Mesendoderm (in vitro differentiated cells): ENCODE data around the gene ACTG1.

Experiments
- DNase-seq: peaks from one replicate; pipeline ENCODE4 v3.0.0; 2013
- H2AK5ac ChIP-seq: 2 replicates; pipeline ENCODE4 v1.6.1; 2013; ENCODE audit warnings: low read length, inconsistent platforms
- H2BK120ac ChIP-seq: 2 replicates; pipeline ENCODE4 v1.6.1; 2013; ENCODE audit warnings: low read depth, mild to moderate bottlenecking, low read length, moderate library complexity, mixed read lengths
- H2BK15ac ChIP-seq: replicated peaks from 2 replicates; pipeline ENCODE4 v1.6.1; 2013; ENCODE audit warnings: low read depth, mild to moderate bottlenecking, moderate library complexity
- H2BK5ac ChIP-seq: 2 replicates; pipeline ENCODE4 v1.6.1; 2013; ENCODE audit warnings: low read length, inconsistent platforms
- H3K18ac ChIP-seq: 2 replicates; pipeline ENCODE4 v1.6.1; 2013; ENCODE audit warnings: mild to moderate bottlenecking, low read length, mixed read lengths
- H3K23ac ChIP-seq: one replicate; pipeline ENCODE4 v1.6.1; 2013; ENCODE audit warnings: low read length
- H3K27ac ChIP-seq: 2 replicates; pipeline ENCODE4 v1.5.1; 2013; ENCODE audit warnings: low read depth, mild to moderate bottlenecking, inconsistent platforms, low read length, moderate library complexity
- H3K27me3 ChIP-seq: 2 replicates; pipeline ENCODE4 v1.6.1; 2013; ENCODE audit warnings: low read length, control low read depth, mild to moderate bottlenecking, inconsistent platforms; ENCODE audit not compliant: insufficient read depth, poor library complexity
- H3K36me3 ChIP-seq: 2 replicates; pipeline ENCODE4 v1.6.1; 2013; ENCODE audit warnings: low read length, inconsistent platforms; ENCODE audit not compliant: control insufficient read depth, insufficient read depth
- H3K4ac ChIP-seq: one replicate; pipeline ENCODE4 v1.6.1; 2013; ENCODE audit warnings: low read depth, mild to moderate bottlenecking, low read length, moderate library complexity
- H3K4me1 ChIP-seq: 2 replicates; pipeline ENCODE4 v1.6.1; 2013; ENCODE audit warnings: low read depth, low read length, inconsistent platforms; ENCODE audit not compliant: control insufficient read depth
- H3K4me2 ChIP-seq: 2 replicates; pipeline ENCODE4 v1.6.1; 2013; ENCODE audit warnings: low read length
- H3K4me3 ChIP-seq: 2 replicates; pipeline ENCODE4 v1.5.1; 2013; ENCODE audit warnings: mild to moderate bottlenecking, low read length
- H3K56ac ChIP-seq: one replicate; pipeline ENCODE4 v1.6.1; 2013; ENCODE audit warnings: low read length
- H3K79me1 ChIP-seq: 2 replicates; pipeline ENCODE4 v1.6.1; 2013; ENCODE audit warnings: low read length, inconsistent platforms
- H3K79me2 ChIP-seq: 2 replicates; pipeline ENCODE4 v1.6.1; 2013; ENCODE audit warnings: mild to moderate bottlenecking, low read length; ENCODE audit not compliant: control insufficient read depth, insufficient read depth
- H3K9ac ChIP-seq: 2 replicates; pipeline ENCODE4 v1.6.1; 2013; ENCODE audit warnings: low read length, inconsistent platforms
- H4K5ac ChIP-seq: one replicate; pipeline ENCODE4 v1.6.1; 2013; ENCODE audit warnings: low read length
- H4K8ac ChIP-seq: one replicate; pipeline ENCODE4 v1.6.1; 2013; ENCODE audit warnings: low read depth, mild to moderate bottlenecking, control low read depth, low read length, moderate library complexity
- WGBS: extraction: QIAGEN DNeasy Blood & Tissue Kit; methylation state at CpG from one replicate; pipeline ENCODE4 v1.1.7; 2013; ENCODE audit warnings: low lambda C conversion rate, missing lambda C conversion rate; ENCODE audit not compliant: insufficient coverage; ENCODE audit errors: extremely low coverage; 5-methylcytosine and 5-hydroxymethylcytosine counted together

Gene ACTG1

DNA sequence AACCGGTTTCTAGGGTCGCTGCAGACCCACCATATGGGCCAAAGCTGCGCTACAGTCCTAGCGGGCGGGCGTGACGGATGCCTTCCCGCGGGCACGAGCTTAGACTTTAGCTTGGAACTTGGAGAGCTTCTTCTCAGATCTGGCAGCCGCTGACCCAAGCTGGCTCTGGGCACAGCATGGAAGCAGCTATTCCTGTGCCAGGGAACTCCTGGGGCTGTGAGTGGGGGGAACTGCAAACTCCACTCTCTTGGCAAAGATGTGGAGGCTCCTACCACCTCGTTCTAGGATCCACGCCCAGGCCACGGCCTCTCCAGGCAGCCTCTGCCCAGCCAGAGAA is 30.7 kb upstream of the ACTG1 start:
- Histone ChIP-seq H3K4me3 (no peak overlapping the region), H3K36me3 (peaks cover 4% of the 10 kb centered on the region), H3K23ac (no peak overlapping the region), H2AK5ac (no peak overlapping the region), H4K8ac (no peak overlapping the region), H2BK120ac (no peak overlapping the region), H2BK15ac (no peak overlapping the region), H2BK5ac (no peak overlapping the region), H3K4ac (no peak overlapping the region), H4K5ac (no peak overlapping the region), H3K56ac (no peak overlapping the region), H3K27ac (no peak overlapping the region), H3K9ac (no peak overlapping the region), H3K4me2 (no peak overlapping the region), H3K27me3 (no peaks in the 10 kb centered on the region), H3K79me1 (no peaks in the 10 kb centered on the region), H3K18ac (no peak overlapping the region), H3K79me2 (no peaks in the 10 kb centered on the region), H3K4me1 (no peaks in the 10 kb centered on the region)
- no peak for DNase-seq
- WGBS, result no CpG with 5 or more reads among the region's 14 CpGs

DNA sequence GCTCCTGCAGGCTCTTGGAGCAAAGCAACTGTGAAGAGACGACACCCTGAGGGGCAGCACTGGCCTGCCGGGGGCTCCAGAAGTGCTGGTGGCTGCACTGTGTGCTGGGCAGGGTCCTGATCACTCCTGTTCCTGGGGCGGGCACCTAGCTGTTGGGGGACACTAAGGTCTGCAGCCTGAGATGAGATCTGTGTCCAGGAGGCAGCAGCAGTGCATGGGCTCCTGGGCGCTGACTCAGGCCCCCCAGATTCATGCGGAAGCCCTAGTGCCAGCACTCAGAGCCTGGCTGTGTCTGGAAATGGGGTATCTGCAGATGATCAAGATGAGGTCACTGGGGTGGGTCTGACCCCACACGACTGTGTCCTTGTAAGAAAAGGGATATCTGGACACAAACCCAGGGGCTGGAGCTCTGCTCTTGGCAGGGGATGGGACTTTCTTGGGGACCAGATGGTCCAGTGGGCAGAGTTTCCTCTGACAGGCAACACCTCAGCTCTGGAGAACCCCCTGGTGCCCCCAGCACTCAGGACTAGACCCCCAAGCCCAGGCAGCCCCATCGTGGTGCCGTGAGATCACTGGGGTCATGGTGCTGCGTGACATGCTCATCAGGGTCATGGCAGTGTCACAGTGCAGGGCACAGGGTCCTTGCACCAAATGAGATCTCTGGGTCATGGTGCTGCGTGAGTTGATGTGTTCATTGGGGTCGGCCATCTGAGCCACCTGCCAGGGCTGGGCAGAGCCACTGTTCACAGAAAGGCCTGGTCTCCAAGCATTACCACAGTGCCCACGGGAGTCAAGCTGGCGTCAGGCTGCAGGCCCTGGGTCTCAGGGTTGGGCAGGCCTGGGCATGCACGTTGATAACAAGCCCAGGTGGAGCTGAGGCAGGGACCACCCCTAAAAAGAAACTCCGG is 30.1 kb upstream of the ACTG1 start:
- H3K4me1 ChIP-seq, result no peaks in the 10 kb centered on the region
- no peak overlapping the region for H3K4me3 ChIP-seq
- H3K27ac ChIP-seq, result no peak overlapping the region
- H3K9ac ChIP-seq, result no peak overlapping the region
- H3K18ac ChIP-seq, result no peak overlapping the region
- H3K4me2 ChIP-seq, result no peak overlapping the region
- H3K36me3 ChIP-seq, result peaks cover 4% of the 10 kb centered on the region
- no peak overlapping the region for H2BK5ac ChIP-seq
- no peak overlapping the region for H2BK15ac ChIP-seq
- no CpG with 5 or more reads among the region's 15 CpGs for WGBS
- H4K5ac ChIP-seq, result no peak overlapping the region
- H3K56ac ChIP-seq, result no peak overlapping the region
- H4K8ac ChIP-seq, result no peak overlapping the region
- no peaks in the 10 kb centered on the region for H3K27me3 ChIP-seq
- no peak overlapping the region for H2AK5ac ChIP-seq
- no peak overlapping the region for H2BK120ac ChIP-seq
- no peak overlapping the region for H3K4ac ChIP-seq
- H3K23ac ChIP-seq, result no peak overlapping the region
- no peaks in the 10 kb centered on the region for H3K79me2 ChIP-seq
- H3K79me1 ChIP-seq, result no peaks in the 10 kb centered on the region
- no peak for DNase-seq

DNA sequence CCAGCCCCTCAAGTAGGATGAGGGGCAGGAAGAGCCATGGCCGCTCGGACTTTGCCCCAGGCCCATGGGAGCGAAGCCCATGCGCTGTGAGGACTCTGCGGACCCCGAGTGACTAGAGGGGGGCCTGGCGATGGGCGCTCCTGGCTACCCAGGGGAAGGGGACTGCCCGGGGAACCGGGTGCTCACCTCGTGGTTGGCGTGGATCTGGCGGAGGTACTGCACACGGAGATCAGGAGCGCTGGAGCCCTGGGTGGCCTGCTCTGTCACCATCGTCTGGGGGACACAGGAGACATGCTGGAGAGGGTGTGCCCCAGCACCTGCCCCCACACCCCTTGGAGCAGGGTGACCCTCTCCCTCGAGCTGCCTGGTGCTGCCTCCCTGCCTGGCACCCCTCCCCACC is 28.5 kb upstream of the ACTG1 start:
- Histone ChIP-seq H2BK120ac (no peak overlapping the region), H4K5ac (no peak overlapping the region), H3K18ac (no peak overlapping the region), H3K9ac (no peak overlapping the region), H3K23ac (no peak overlapping the region), H4K8ac (no peak overlapping the region), H3K27me3 (peaks cover 2% of the 10 kb centered on the region), H2BK5ac (no peak overlapping the region), H3K56ac (no peak overlapping the region), H2BK15ac (no peak overlapping the region), H3K36me3 (no peaks in the 10 kb centered on the region), H3K4me2 (no peak overlapping the region), H3K79me2 (no peaks in the 10 kb centered on the region), H3K4me1 (peaks cover 2% of the 10 kb centered on the region), H3K27ac (no peak overlapping the region), H3K79me1 (no peaks in the 10 kb centered on the region), H3K4ac (no peak overlapping the region), H3K4me3 (no peak overlapping the region), H2AK5ac (no peak overlapping the region)
- DNase-seq, result no peak
- WGBS, result no CpG with 5 or more reads among the region's 17 CpGs

DNA sequence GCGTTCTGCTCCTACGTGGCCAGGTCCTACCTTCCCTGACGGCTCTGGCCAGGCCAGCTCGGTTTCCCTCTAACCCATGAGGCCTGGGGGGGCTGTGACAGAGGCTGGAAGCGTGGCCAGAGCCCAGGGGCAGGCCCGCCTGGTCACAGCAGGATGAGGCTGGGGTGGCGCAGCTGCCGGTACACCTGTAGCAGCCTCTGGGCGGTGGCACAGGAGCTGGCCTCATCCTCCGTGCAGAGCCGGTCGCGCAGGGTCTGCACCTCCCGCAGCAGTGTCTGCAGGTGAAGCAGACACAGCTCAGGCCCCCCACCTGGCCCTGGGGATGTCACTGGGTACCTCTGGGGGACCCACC is 28.1 kb upstream of the ACTG1 start:
- DNase-seq, result no peak

DNA sequence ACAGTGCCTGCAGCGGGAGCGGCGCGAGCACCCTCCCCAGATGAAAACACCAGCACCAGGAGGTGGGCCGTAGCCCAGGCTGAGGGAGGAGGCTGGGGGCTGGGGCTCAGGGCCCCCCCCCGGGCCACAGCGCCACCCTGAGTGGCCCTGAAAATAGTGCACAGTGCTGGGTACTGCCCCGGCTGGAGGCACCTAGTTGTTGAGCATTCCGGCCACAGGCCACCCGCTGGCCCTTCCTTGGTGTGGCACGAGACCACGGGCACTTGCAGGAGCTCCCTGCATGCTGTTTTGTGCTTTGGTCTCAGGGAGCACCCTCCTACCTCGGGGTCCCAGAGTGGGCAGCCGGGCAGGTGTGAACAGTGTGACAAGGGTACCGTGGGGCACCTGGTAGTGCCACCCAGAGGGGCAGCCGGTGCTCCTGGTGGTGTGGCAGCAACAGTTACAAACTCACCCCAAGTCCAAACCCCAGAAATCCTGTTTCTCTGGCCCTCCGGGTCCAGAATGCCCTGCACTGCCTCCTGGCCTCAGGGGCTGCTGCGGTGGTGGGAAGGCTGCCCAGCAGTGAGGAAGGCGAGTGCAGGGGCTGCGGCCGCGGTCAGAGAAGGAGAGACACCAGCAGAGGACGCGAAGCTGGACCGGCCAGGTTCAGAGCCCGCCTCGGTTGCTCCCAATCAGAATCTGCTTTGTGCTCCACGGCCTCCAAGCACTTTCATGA is 27.5 kb upstream of the ACTG1 start:
- Histone ChIP-seq H3K79me1 (no peaks in the 10 kb centered on the region), H2BK5ac (no peak overlapping the region), H3K4me3 (no peak overlapping the region), H3K18ac (no peak overlapping the region), H2BK120ac (no peak overlapping the region), H2BK15ac (no peak overlapping the region), H3K36me3 (no peaks in the 10 kb centered on the region), H4K5ac (no peak overlapping the region), H3K4me1 (peaks cover 2% of the 10 kb centered on the region), H3K23ac (no peak overlapping the region), H3K9ac (no peak overlapping the region), H4K8ac (no peak overlapping the region), H3K79me2 (no peaks in the 10 kb centered on the region), H3K27ac (no peak overlapping the region), H3K27me3 (peaks cover 5% of the 10 kb centered on the region), H3K4ac (no peak overlapping the region), H3K56ac (no peak overlapping the region), H2AK5ac (no peak overlapping the region), H3K4me2 (no peak overlapping the region)
- DNase-seq, result no peak
- WGBS, result no CpG with 5 or more reads among the region's 28 CpGs

More for the DNA sequence above, 28.1 kb upstream of the ACTG1 start:
- H3K56ac ChIP-seq, result no peak overlapping the region
- WGBS, result no CpG with 5 or more reads among the region's 14 CpGs
- no peak overlapping the region for H3K4ac ChIP-seq
- no peak overlapping the region for H3K23ac ChIP-seq
- no peak overlapping the region for H3K4me3 ChIP-seq
- H3K79me2 ChIP-seq, result no peaks in the 10 kb centered on the region
- no peak overlapping the region for H4K5ac ChIP-seq
- no peak overlapping the region for H3K4me2 ChIP-seq
- no peak overlapping the region for H2AK5ac ChIP-seq
- no peak overlapping the region for H4K8ac ChIP-seq
- H3K27ac ChIP-seq, result no peak overlapping the region
- no peak overlapping the region for H2BK120ac ChIP-seq
- H3K4me1 ChIP-seq, result peaks cover 2% of the 10 kb centered on the region
- peaks cover 5% of the 10 kb centered on the region for H3K27me3 ChIP-seq
- H2BK5ac ChIP-seq, result no peak overlapping the region
- H2BK15ac ChIP-seq, result no peak overlapping the region
- H3K9ac ChIP-seq, result no peak overlapping the region
- H3K79me1 ChIP-seq, result no peaks in the 10 kb centered on the region
- H3K18ac ChIP-seq, result no peak overlapping the region
- no peaks in the 10 kb centered on the region for H3K36me3 ChIP-seq
